WTC11 (cell line): ENCODE data around the gene EMC8. TPM values are rescaled to one million over a fixed set of nuclear protein-coding genes. Genes with fewer than 3 reads are reported as not detected.
"Not testable (repeated sequence)": the region's sequence is repeated elsewhere in the genome, so short reads cannot be mapped to it uniquely, and the experiment has no call there.

Source experiments
- ATAC-seq: fragments of 200-7000 bp; cut with Tn5 transposase; 2 replicates; pipeline ENCODE4 v1.10.0; 2021; ENCODE audit warnings: mild to moderate bottlenecking, moderate library complexity
- CTCF ChIA-PET: fragments of 300-600 bp; sonication (Branson Sonifier 250); formaldehyde crosslinking; loops from one replicate; lab custom pipeline; 2021; ENCODE audit warnings: antibody characterized with exemption; lab: Charles Lee
- POLR2A ChIA-PET: fragments of 350-600 bp; sonication (Branson Sonifier 250); formaldehyde crosslinking; loops from one replicate; lab custom pipeline; 2021; ENCODE audit warnings: antibody characterized with exemption; lab: Charles Lee
- DNase-seq: peaks from one replicate; pipeline ENCODE4 v3.0.0; 2021; ENCODE audit warnings: low spot score
- H3K27ac Mint-ChIP-seq: 2 replicates; pipeline ENCODE4 v1.8.0; 2021; ENCODE audit warnings: mixed read lengths
- H3K27me3 Mint-ChIP-seq: 2 replicates; pipeline ENCODE4 v1.8.0; 2021; ENCODE audit warnings: low read depth, mild to moderate bottlenecking, moderate library complexity, mixed read lengths
- H3K36me3 Mint-ChIP-seq: 2 replicates; pipeline ENCODE4 v1.8.0; 2021; ENCODE audit warnings: mixed read lengths
- H3K4me1 Mint-ChIP-seq: 2 replicates; pipeline ENCODE4 v1.8.0; 2022; ENCODE audit warnings: mixed read lengths
- H3K4me3 Mint-ChIP-seq: 2 replicates; pipeline ENCODE4 v1.8.0; 2021; ENCODE audit warnings: mild to moderate bottlenecking, moderate library complexity, mixed read lengths
- H3K9me3 Mint-ChIP-seq: 2 replicates; pipeline ENCODE4 v1.8.0; 2021; ENCODE audit warnings: mixed read lengths
- CREM ChIP-seq: sonication (generic); formaldehyde crosslinking; IDR thresholded peaks from 2 replicates; pipeline ENCODE4 v1.8.1; 2022; ENCODE audit warnings: mild to moderate bottlenecking, missing genetic modification reagents, moderate library complexity
- ELF4 ChIP-seq: sonication (generic); formaldehyde crosslinking; IDR thresholded peaks from 2 replicates; pipeline ENCODE4 v1.8.1; 2022; ENCODE audit warnings: low read depth, mild to moderate bottlenecking, moderate library complexity, missing genetic modification reagents
- IRF2 ChIP-seq: sonication (generic); formaldehyde crosslinking; IDR thresholded peaks from 2 replicates; pipeline ENCODE4 v1.8.0; 2022; ENCODE audit warnings: low read depth, missing genetic modification reagents, borderline replicate concordance
- MXD4 ChIP-seq: fragments of 250-450 bp; sonication (Bioruptor Pico); IDR thresholded peaks from 2 replicates; pipeline ENCODE4 v1.8.0; 2021; ENCODE audit warnings: mild to moderate bottlenecking, moderate library complexity, borderline replicate concordance
- RORB ChIP-seq: fragments of 250-450 bp; sonication (Bioruptor Pico); IDR thresholded peaks from 2 replicates; pipeline ENCODE4 v1.9.0; 2021; ENCODE audit warnings: mild to moderate bottlenecking
- SMAD3 ChIP-seq: sonication (generic); formaldehyde crosslinking; IDR thresholded peaks from 2 replicates; pipeline ENCODE4 v1.8.0; 2022; ENCODE audit warnings: missing genetic modification reagents, mild to moderate bottlenecking, borderline replicate concordance
- SMAD4 ChIP-seq: sonication (generic); formaldehyde crosslinking; IDR thresholded peaks from 2 replicates; pipeline ENCODE4 v1.8.0; 2022; ENCODE audit warnings: mild to moderate bottlenecking, missing genetic modification reagents
- TCF7 ChIP-seq: sonication (generic); formaldehyde crosslinking; IDR thresholded peaks from 2 replicates; pipeline ENCODE4 v1.8.0; 2022; ENCODE audit warnings: mild to moderate bottlenecking, low read depth, missing genetic modification reagents, moderate library complexity
- USF1 ChIP-seq: sonication (generic); formaldehyde crosslinking; IDR thresholded peaks from 2 replicates; pipeline ENCODE4 v1.8.0; 2022; ENCODE audit warnings: mild to moderate bottlenecking, missing genetic modification reagents
- ZNF416 ChIP-seq: fragments of 250-450 bp; sonication (Bioruptor Pico); IDR thresholded peaks from 2 replicates; pipeline ENCODE4 v1.9.0; 2021; ENCODE audit warnings: mild to moderate bottlenecking, inconsistent platforms
- total RNA-seq: library from RNA; stranded (reverse); gene quantifications from 3 replicates; pipeline ENCODE4 v1.2.3, GENCODE V29; 2021
- TF ChIP-seq, protein P1 (sequence below): fragments of 250-450 bp; sonication (Bioruptor Pico); IDR thresholded peaks from 2 replicates; pipeline ENCODE4 v1.9.0; 2021; ENCODE audit warnings: moderate library complexity, mild to moderate bottlenecking, inconsistent platforms, borderline replicate concordance
- TF ChIP-seq, protein P2 (sequence below): fragments of 200-600 bp; IDR thresholded peaks from 2 replicates; pipeline ENCODE4 v1.8.0; 2022; ENCODE audit warnings: antibody characterized with exemption
- TF ChIP-seq, protein P3 (sequence below): sonication (generic); formaldehyde crosslinking; conservative IDR thresholded peaks from 2 replicates; pipeline ENCODE4 v1.8.1; 2022; ENCODE audit warnings: mild to moderate bottlenecking, missing genetic modification reagents

Gene EMC8
- total RNA-seq, 1 experiment from 2014 or later = 55.2 TPM

DNA sequence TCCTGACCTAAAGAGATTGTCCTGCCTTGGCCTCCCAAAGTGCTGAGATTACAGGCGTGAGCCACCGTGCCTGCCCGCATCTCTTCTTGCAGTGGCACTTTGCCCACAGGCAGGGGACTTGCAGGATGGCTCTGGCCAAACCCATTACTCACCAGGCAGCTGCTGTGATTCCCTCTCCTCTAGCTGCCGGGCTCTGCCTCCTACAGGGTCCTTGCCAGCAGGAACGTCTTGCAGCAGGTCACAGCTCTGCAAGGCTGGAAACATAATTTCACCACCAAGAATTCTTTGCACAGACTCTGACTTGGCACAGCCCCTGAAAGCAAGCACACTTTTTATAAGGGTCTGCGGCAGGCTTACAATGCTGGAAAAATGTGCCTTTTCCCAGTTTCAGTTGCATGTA is 20.4 kb upstream of the EMC8 start:
- no peaks in the 10 kb centered on the region for H3K36me3 Mint-ChIP-seq
- H3K4me3 Mint-ChIP-seq = no peak overlapping the region
- ChIA-PET CTCF (interaction anchor here (0.6 to 3.9 kb wide), 76 partner anchors 8 to 709 kb away, joined by 3 to 291 read pairs (median 4); partner anchors contain the start of gene IRF8), POLR2A (interaction anchor here (0.6 kb wide), 1 partner anchor 113 kb away, joined by 4 read pairs; no protein-coding TSS in a partner anchor)
- ATAC-seq (no peak), DNase-seq (no peak)
- TF ChIP-seq, protein P1, sequence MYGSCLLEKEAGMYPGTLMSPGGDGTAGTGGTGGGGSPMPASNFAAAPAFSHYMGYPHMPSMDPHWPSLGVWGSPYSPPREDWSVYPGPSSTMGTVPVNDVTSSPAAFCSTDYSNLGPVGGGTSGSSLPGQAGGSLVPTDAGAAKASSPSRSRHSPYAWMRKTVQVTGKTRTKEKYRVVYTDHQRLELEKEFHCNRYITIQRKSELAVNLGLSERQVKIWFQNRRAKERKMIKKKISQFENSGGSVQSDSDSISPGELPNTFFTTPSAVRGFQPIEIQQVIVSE (CRISPR knock-in tag) = no peak
- TF ChIP-seq ELF4 (CRISPR knock-in tag) = no peak
- TF ChIP-seq IRF2 (CRISPR knock-in tag) = no peak
- peaks cover 29% of the 10 kb centered on the region for H3K27me3 Mint-ChIP-seq
- no peak overlapping the region for H3K27ac Mint-ChIP-seq
- peaks cover 4% of the 10 kb centered on the region; the same call in 1 of the 2 replicates for H3K4me1 Mint-ChIP-seq
- H3K9me3 Mint-ChIP-seq = no peaks in the 10 kb centered on the region; the same call in 1 of the 2 replicates

DNA sequence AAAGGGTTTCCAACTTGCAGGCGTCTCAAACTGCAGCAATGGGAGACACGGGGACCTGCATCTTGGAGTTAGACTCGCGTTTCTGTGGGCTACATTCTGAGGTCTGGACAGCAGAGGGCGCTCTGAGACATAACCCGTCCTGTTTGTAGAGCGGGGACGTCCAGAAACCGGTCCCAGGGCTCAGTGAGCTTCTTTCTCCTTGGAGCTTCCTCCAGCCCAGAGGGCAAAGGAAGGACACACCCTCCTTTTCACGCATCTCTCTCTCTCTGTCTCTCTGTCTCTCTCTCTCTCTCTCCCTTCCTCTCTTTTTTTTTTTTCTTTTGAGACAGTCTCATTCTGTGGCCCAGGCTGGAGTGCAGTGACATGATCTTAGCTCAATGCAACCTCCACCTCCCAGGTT is 19.9 kb upstream of the EMC8 start:
- Mint-ChIP-seq H3K9me3 (no peaks in the 10 kb centered on the region; the same call in 1 of the 2 replicates), H3K27me3 (peaks cover 29% of the 10 kb centered on the region), H3K4me1 (peaks cover 4% of the 10 kb centered on the region; the same call in 1 of the 2 replicates), H3K36me3 (no peaks in the 10 kb centered on the region), H3K4me3 (no peak overlapping the region), H3K27ac (no peak overlapping the region)
- ChIA-PET CTCF (interaction anchor here (0.6 to 3.9 kb wide), 77 partner anchors 8 to 709 kb away, joined by 3 to 291 read pairs (median 4); partner anchors contain the start of gene IRF8), POLR2A (interaction anchor here (0.6 to 0.7 kb wide), 2 partner anchors 113 to 148 kb away, joined by 4 read pairs; no protein-coding TSS in a partner anchor)
- no peak for TF ChIP-seq USF1 (CRISPR knock-in tag)
- TF ChIP-seq, protein P2, sequence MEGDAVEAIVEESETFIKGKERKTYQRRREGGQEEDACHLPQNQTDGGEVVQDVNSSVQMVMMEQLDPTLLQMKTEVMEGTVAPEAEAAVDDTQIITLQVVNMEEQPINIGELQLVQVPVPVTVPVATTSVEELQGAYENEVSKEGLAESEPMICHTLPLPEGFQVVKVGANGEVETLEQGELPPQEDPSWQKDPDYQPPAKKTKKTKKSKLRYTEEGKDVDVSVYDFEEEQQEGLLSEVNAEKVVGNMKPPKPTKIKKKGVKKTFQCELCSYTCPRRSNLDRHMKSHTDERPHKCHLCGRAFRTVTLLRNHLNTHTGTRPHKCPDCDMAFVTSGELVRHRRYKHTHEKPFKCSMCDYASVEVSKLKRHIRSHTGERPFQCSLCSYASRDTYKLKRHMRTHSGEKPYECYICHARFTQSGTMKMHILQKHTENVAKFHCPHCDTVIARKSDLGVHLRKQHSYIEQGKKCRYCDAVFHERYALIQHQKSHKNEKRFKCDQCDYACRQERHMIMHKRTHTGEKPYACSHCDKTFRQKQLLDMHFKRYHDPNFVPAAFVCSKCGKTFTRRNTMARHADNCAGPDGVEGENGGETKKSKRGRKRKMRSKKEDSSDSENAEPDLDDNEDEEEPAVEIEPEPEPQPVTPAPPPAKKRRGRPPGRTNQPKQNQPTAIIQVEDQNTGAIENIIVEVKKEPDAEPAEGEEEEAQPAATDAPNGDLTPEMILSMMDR = peak; percentile 80
- ATAC-seq (peak; percentile 84), DNase-seq (peak; percentile 96)

DNA sequence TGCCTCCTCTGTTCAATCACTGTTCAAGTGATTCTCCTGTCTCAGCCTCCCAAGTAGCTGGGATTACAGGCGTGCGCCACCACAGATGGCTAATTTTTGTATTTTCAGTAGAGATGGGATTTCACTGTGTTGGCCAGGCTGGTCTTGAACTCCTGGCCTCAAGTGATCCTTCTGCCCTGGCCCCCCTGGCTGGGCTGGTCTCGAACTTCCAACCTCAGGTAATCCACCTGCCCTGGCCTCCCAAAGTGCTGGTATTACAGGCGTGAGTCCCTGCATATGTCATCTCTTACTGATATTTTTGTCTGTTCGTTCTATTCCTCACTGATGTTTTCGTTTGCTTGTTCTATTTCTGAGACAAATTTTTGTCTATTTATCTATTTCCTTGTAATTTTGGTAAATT is 17.9 kb upstream of the EMC8 start:
- H3K36me3 Mint-ChIP-seq, H3K27ac Mint-ChIP-seq, DNase-seq, H3K4me1 Mint-ChIP-seq, H3K9me3 Mint-ChIP-seq, ATAC-seq, H3K4me3 Mint-ChIP-seq: not testable (repeated sequence)
- H3K27me3 Mint-ChIP-seq = peaks cover 29% of the 10 kb centered on the region
- POLR2A ChIA-PET = interaction anchor here (0.6 kb wide), 1 partner anchor 356 kb away, joined by 3 read pairs; no protein-coding TSS in a partner anchor
- CTCF ChIA-PET = interaction anchor here (0.9 kb wide), 1 partner anchor 85 kb away, joined by 3 read pairs; no protein-coding TSS in a partner anchor

GRCh38 chr16:85816159-85816558 is 16.8 kb upstream of the EMC8 start:
- no peak overlapping the region for H3K27ac Mint-ChIP-seq
- peaks cover 5% of the 10 kb centered on the region; the same call in 1 of the 2 replicates for H3K4me1 Mint-ChIP-seq
- DNase-seq (no peak), ATAC-seq (no peak)
- ChIA-PET CTCF (interaction anchor here (0.9 to 1.0 kb wide), 2 partner anchors 86 to 200 kb away, joined by 3 read pairs; no protein-coding TSS in a partner anchor), POLR2A (no interaction called here)
- no peak overlapping the region for H3K4me3 Mint-ChIP-seq
- H3K9me3 Mint-ChIP-seq = no peaks in the 10 kb centered on the region; the same call in 1 of the 2 replicates
- TF ChIP-seq SMAD4 (CRISPR knock-in tag) (no peak), TCF7 (no peak), CREM (CRISPR knock-in tag) (no peak), RORB (CRISPR knock-in tag) (no peak), ZNF416 (no peak), MXD4 (CRISPR knock-in tag) (no peak), SMAD3 (CRISPR knock-in tag) (no peak)
- TF ChIP-seq, protein P3, sequence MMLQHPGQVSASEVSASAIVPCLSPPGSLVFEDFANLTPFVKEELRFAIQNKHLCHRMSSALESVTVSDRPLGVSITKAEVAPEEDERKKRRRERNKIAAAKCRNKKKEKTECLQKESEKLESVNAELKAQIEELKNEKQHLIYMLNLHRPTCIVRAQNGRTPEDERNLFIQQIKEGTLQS (CRISPR knock-in tag) = no peak
- no peaks in the 10 kb centered on the region for H3K36me3 Mint-ChIP-seq
- H3K27me3 Mint-ChIP-seq = peaks cover 25% of the 10 kb centered on the region
